GM18517 (cell line): ENCODE data around the gene NUP133.
"Not testable (repeated sequence)": the region's sequence is repeated elsewhere in the genome, so short reads cannot be mapped to it uniquely, and the experiment has no call there.

Experiments used
- ATAC-seq: cut with Tn5 transposase; IDR thresholded peaks from one replicate; pipeline ENCODE4 v1.9.1; 2021; ENCODE audit warnings: mild to moderate bottlenecking, moderate library complexity; ENCODE audit not compliant: unreplicated experiment

NUP133 gene

GRCh38 chr1:229507951-229508822 lies at the start of gene NUP133:
Gene NUP133 (minus strand): TSS chr1:229508341. CDS start chr1:229508249, 92 bp downstream.
- peak; percentile 90 for ATAC-seq

- no peak for ATAC-seq
Measured at GRCh38 chr1:229557200-229557850, 49.2 kb upstream of the NUP133 start.

- no peak for ATAC-seq
Measured at GRCh38 chr1:229554886-229555621, 46.9 kb upstream of the NUP133 start.

GRCh38 chr1:229553621-229554130 lies 45.5 kb upstream of the NUP133 start:
- ATAC-seq: no peak

GRCh38 chr1:229552732-229553131 lies 44.6 kb upstream of the NUP133 start:
- ATAC-seq: no peak

GRCh38 chr1:229550812-229551567 lies 42.8 kb upstream of the NUP133 start:
- ATAC-seq: no peak

GRCh38 chr1:229547542-229547941 lies 39.4 kb upstream of the NUP133 start:
- ATAC-seq: no peak

- ATAC-seq: no peak
Measured at GRCh38 chr1:229544587-229544986, 36.4 kb upstream of the NUP133 start.

GRCh38 chr1:229539863-229540506 lies 31.8 kb upstream of the NUP133 start:
- ATAC-seq: no peak

- ATAC-seq: no peak
Measured at GRCh38 chr1:229538945-229539344, 30.8 kb upstream of the NUP133 start.

GRCh38 chr1:229537894-229538293 lies 29.8 kb upstream of the NUP133 start:
- no peak for ATAC-seq

GRCh38 chr1:229536982-229537381 lies 28.8 kb upstream of the NUP133 start:
- ATAC-seq: no peak

GRCh38 chr1:229535230-229535629 lies 27.1 kb upstream of the NUP133 start:
- ATAC-seq: no peak

GRCh38 chr1:229531326-229531725 lies 23.2 kb upstream of the NUP133 start:
- ATAC-seq: no peak

- no peak for ATAC-seq
Measured at GRCh38 chr1:229529639-229530038, 21.5 kb upstream of the NUP133 start.

- ATAC-seq: no peak
Measured at GRCh38 chr1:229526695-229527094, 18.6 kb upstream of the NUP133 start.

- ATAC-seq: no peak
Measured at GRCh38 chr1:229523052-229523451, 14.9 kb upstream of the NUP133 start.

GRCh38 chr1:229514578-229515275 lies 6.6 kb upstream of the NUP133 start:
- peak; percentile 56 for ATAC-seq

- not testable (repeated sequence) for ATAC-seq
Measured at GRCh38 chr1:229511625-229512024, 3.5 kb upstream of the NUP133 start.
